Bronchial epithelial cell (primary cell): ENCODE data around the gene ZNF202. TPM values are rescaled to one million over a fixed set of nuclear protein-coding genes. Genes with fewer than 3 reads are reported as not detected.

Source experiments
- DNase-seq: peaks from one replicate; pipeline ENCODE4 v3.0.0-alpha.2; 2010; ENCODE audit warnings: low read depth
- FAIRE-seq: peaks from 2 replicates; lab custom pipeline; 2011; peaks lifted over from hg19 to GRCh38; lab: Jason Lieb, UNC
- H3K27me3 ChIP-seq: 2 replicates; pipeline ENCODE4 v1.5.1; 2011; ENCODE audit warnings: low read length; ENCODE audit not compliant: control insufficient read depth, insufficient read depth
- H3K36me3 ChIP-seq: 2 replicates; pipeline ENCODE4 v1.5.1; 2011; ENCODE audit warnings: low read length; ENCODE audit not compliant: control insufficient read depth, insufficient read depth
- H3K4me3 ChIP-seq: 2 replicates; pipeline ENCODE4 v1.5.1; 2011; ENCODE audit warnings: mild to moderate bottlenecking, low read depth, low read length, control low read depth
- total RNA-seq: library from RNA; depleted of rRNA; stranded (reverse); fragments of >200 nt; gene quantifications from 2 replicates; pipeline ENCODE4 v1.2.1, GENCODE V29; 2014
- TF ChIP-seq, protein P1 (sequence below): IDR thresholded peaks from 2 replicates; pipeline ENCODE4 v1.5.1; 2011; ENCODE audit warnings: mild to moderate bottlenecking, moderate library complexity, low read length, control low read depth, inconsistent platforms; ENCODE audit not compliant: insufficient read depth, severe bottlenecking

Gene ZNF202
- total RNA-seq, 1 donor from 2014 or later: 14.5 TPM

DNA sequence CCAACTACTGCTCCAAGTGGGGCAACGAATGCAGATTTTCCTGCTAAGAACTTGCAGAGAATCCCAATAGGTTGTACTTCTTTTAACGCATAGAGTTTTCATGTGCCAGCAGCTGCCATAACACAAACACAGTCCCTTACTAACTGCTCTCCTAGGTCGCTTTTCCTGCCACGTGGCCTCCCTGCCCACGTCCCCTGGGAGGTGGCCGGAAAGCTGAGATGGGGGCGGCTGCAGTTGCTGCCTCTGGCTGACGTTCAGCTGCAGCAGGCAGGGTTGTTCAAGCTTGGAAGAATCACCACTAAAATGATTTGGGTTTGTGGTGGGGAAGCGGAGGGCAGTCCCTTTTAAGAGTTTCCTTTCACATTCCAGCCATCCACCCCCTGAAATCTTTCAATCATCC, 39.3 kb downstream of the ZNF202 start:
- DNase-seq (no peak), FAIRE-seq (no peak)
- Histone ChIP-seq H3K4me3 (no peak overlapping the region), H3K36me3 (no peaks in the 10 kb centered on the region), H3K27me3 (peaks cover 3% of the 10 kb centered on the region)
- TF ChIP-seq, protein P1, sequence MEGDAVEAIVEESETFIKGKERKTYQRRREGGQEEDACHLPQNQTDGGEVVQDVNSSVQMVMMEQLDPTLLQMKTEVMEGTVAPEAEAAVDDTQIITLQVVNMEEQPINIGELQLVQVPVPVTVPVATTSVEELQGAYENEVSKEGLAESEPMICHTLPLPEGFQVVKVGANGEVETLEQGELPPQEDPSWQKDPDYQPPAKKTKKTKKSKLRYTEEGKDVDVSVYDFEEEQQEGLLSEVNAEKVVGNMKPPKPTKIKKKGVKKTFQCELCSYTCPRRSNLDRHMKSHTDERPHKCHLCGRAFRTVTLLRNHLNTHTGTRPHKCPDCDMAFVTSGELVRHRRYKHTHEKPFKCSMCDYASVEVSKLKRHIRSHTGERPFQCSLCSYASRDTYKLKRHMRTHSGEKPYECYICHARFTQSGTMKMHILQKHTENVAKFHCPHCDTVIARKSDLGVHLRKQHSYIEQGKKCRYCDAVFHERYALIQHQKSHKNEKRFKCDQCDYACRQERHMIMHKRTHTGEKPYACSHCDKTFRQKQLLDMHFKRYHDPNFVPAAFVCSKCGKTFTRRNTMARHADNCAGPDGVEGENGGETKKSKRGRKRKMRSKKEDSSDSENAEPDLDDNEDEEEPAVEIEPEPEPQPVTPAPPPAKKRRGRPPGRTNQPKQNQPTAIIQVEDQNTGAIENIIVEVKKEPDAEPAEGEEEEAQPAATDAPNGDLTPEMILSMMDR: no peak

DNA sequence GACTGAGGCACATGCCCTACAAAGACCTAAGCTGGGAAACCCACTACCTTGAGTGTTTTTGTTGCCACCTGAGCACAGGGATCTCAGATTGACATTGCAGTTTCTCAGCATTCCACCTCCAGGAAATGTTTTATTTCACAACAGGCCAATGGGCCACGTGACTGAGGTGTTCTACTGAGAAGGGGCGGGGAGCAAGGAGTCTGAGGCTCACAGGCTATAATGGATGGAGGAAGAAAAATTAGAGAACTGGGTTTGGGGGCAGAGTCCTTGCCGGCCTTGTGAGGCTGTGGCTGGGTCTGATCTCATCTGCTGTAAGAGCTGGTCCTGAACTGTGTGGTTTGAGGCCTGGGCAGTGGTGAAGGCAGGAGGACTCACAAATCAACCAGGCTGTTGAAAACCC, 40.7 kb downstream of the ZNF202 start:
- Histone ChIP-seq H3K27me3 (peaks cover 3% of the 10 kb centered on the region), H3K4me3 (no peak overlapping the region), H3K36me3 (no peaks in the 10 kb centered on the region)
- TF ChIP-seq, protein P1: no peak
- FAIRE-seq (no peak), DNase-seq (peak; percentile 18)

DNA sequence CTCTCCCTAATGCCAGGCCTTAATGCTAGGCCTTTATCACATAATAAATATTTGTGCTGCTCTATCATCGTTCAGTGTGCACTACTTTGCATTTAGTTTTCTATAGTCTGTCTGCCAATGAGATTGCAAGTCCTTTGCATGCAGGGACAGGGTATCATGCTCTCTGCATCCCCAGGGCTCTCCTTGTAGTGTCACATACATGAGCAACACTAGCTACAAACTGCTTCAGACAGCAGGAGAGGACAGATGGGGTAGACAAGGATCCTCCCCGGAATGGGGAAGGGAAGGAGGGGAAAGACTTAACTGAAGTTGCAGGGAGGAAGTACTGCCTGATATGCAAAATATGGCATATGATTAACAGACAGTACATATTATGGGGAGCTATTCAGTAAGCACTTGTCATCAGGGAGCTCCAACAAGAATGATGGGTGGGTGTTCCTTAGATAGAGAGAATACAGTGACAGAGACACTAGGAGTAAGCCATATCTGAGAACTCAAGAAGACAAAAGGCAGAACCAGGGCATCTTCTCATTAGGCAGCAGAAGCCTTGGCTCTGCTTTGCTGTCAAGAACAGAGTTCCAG, 42.8 kb downstream of the ZNF202 start:
- no peaks in the 10 kb centered on the region for H3K36me3 ChIP-seq
- no peak overlapping the region for H3K4me3 ChIP-seq
- peaks cover 3% of the 10 kb centered on the region for H3K27me3 ChIP-seq
- DNase-seq (no peak), FAIRE-seq (no peak)
- TF ChIP-seq, protein P1: no peak

DNA sequence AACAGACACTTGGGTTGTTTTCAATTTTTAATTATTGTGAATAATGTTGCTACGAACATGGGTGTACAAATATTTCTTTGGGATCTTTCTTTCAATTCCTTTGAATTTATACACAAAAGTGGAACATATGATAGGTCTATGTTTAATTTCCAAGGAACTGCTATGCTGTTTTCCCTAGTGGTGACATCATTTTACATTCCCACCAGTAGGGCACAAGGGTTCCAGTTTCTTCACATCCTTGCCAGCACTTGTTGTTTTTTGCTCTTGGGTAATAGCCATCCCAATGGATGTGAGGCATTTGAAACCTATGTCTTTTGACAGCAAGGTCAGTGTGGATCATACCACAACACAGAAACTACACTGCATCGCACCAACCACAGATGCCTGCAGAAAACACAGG, 45.3 kb downstream of the ZNF202 start:
- H3K36me3 ChIP-seq: no peaks in the 10 kb centered on the region
- no peak overlapping the region for H3K4me3 ChIP-seq
- peak; percentile 35 for DNase-seq
- FAIRE-seq: peak; percentile 7
- peaks cover 1% of the 10 kb centered on the region for H3K27me3 ChIP-seq
- TF ChIP-seq, protein P1: no peak

DNA sequence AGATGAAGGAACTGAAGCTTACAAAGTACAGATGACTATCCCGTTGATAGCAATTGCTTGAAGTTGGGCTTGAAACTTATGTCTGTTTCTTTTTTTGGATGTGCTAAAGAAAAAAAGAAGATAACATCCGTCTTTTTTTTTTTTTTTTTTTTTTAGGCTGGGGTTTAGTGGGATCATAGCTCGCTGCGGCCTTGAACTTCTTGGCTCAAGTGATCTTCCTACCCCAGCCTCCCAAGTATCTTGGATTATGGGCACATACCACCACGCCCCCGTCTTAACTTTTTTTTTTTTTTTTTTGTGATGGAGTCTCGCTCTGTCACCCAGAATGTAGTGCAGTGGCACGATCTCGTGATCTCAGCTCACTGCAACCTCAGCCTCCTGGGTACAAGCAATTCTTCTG, 46.2 kb downstream of the ZNF202 start:
- H3K4me3 ChIP-seq: no peak overlapping the region
- no peak for FAIRE-seq
- TF ChIP-seq, protein P1: no peak
- no peaks in the 10 kb centered on the region for H3K36me3 ChIP-seq
- DNase-seq: no peak
- peaks cover 1% of the 10 kb centered on the region for H3K27me3 ChIP-seq

DNA sequence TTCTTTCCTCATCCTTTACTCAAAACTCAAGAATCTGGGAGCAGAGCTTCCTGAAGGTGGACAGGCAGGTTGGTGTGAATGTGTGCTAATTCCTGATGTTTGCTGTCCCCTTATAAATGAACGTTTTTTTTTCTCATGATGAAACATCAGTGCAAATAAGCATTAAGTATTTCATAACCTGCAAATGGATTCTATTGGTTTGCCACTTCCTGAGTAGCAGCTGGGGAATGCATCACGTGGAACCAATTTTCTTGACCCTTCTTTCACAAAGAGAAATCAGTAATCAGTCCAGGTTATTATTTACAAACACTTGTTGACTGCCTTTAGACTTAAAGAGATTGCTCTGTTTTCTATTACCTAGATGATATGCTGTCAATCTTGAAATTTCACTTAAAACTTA, 46.9 kb downstream of the ZNF202 start:
- Histone ChIP-seq H3K36me3 (no peaks in the 10 kb centered on the region), H3K27me3 (peaks cover 1% of the 10 kb centered on the region), H3K4me3 (no peak overlapping the region)
- peak; percentile 67 for DNase-seq
- FAIRE-seq: no peak
- TF ChIP-seq, protein P1: no peak
